Type B pancreatic cell (in vitro differentiated cells): ENCODE results near the gene PIGC. TPM values are rescaled to one million over a fixed set of nuclear protein-coding genes. Genes with fewer than 3 reads are reported as not detected.

Experiments
- DNase-seq: peaks from one replicate; pipeline ENCODE4 v3.0.0; 2021; ENCODE audit warnings: mixed read lengths; ENCODE audit not compliant: unreplicated experiment; ENCODE audit errors: extremely low spot score
- H3K27ac Mint-ChIP-seq: 2 replicates; pipeline ENCODE4 v1.8.0; 2021; ENCODE audit warnings: mild to moderate bottlenecking, mixed read lengths
- H3K27me3 Mint-ChIP-seq: 2 replicates; pipeline ENCODE4 v1.8.0; 2021; ENCODE audit warnings: mixed read lengths
- H3K36me3 Mint-ChIP-seq: 2 replicates; pipeline ENCODE4 v1.8.0; 2021; ENCODE audit warnings: mixed read lengths
- H3K4me1 Mint-ChIP-seq: one replicate; pipeline ENCODE4 v1.8.0; 2021; ENCODE audit warnings: mixed read lengths; ENCODE audit not compliant: unreplicated experiment
- H3K4me3 Mint-ChIP-seq: 2 replicates; pipeline ENCODE4 v1.8.0; 2021; ENCODE audit warnings: mild to moderate bottlenecking, mixed read lengths
- H3K9me3 Mint-ChIP-seq: 2 replicates; pipeline ENCODE4 v1.8.0; 2021; ENCODE audit warnings: mixed read lengths
- CTCF ChIP-seq: fragments of 200-600 bp; sonication (generic); conservative IDR thresholded peaks from 2 replicates; pipeline ENCODE4 v1.5.0; 2021; ENCODE audit warnings: antibody characterized with exemption, mild to moderate bottlenecking
- total RNA-seq: library from RNA; stranded (reverse); gene quantifications from 2 replicates; pipeline ENCODE4 v1.2.1, GENCODE V29; 2021; ENCODE audit warnings: low replicate concordance

The PIGC gene
- total RNA-seq, 1 donor from 2014 or later, result 37.3 TPM

GRCh38 chr1:172405912-172406311, 38.0 kb downstream of the PIGC start:
- no peak for TF ChIP-seq CTCF
- peaks cover 3% of the 10 kb centered on the region for H3K36me3 Mint-ChIP-seq
- H3K4me3 Mint-ChIP-seq, result no peak overlapping the region
- H3K27ac Mint-ChIP-seq, result no peak overlapping the region
- no peaks in the 10 kb centered on the region for H3K9me3 Mint-ChIP-seq
- H3K27me3 Mint-ChIP-seq, result no peaks in the 10 kb centered on the region
- DNase-seq, result no peak
- peaks cover 16% of the 10 kb centered on the region for H3K4me1 Mint-ChIP-seq

GRCh38 chr1:172404121-172404520, 39.7 kb downstream of the PIGC start:
- peaks cover 29% of the 10 kb centered on the region for H3K4me1 Mint-ChIP-seq
- no peaks in the 10 kb centered on the region for H3K9me3 Mint-ChIP-seq
- H3K36me3 Mint-ChIP-seq, result peaks cover 3% of the 10 kb centered on the region
- no peak overlapping the region for H3K27ac Mint-ChIP-seq
- H3K4me3 Mint-ChIP-seq, result no peak overlapping the region
- no peak for DNase-seq
- no peak for TF ChIP-seq CTCF
- no peaks in the 10 kb centered on the region for H3K27me3 Mint-ChIP-seq

- no peak overlapping the region for H3K27ac Mint-ChIP-seq
- H3K36me3 Mint-ChIP-seq, result peaks cover 3% of the 10 kb centered on the region
- no peaks in the 10 kb centered on the region for H3K9me3 Mint-ChIP-seq
- peaks cover 35% of the 10 kb centered on the region for H3K4me1 Mint-ChIP-seq
- no peak overlapping the region for H3K4me3 Mint-ChIP-seq
- no peaks in the 10 kb centered on the region for H3K27me3 Mint-ChIP-seq
- TF ChIP-seq CTCF, result no peak
- DNase-seq, result no peak
These were observed 40.8 kb downstream of the PIGC start for GRCh38 chr1:172402878-172403569.

GRCh38 chr1:172401892-172402291, 42.0 kb downstream of the PIGC start:
- no peaks in the 10 kb centered on the region for H3K27me3 Mint-ChIP-seq
- H3K9me3 Mint-ChIP-seq, result no peaks in the 10 kb centered on the region
- H3K27ac Mint-ChIP-seq, result no peak overlapping the region
- no peak for DNase-seq
- H3K36me3 Mint-ChIP-seq, result peaks cover 3% of the 10 kb centered on the region
- TF ChIP-seq CTCF, result peak; percentile 39
- H3K4me1 Mint-ChIP-seq, result peaks cover 39% of the 10 kb centered on the region
- no peak overlapping the region for H3K4me3 Mint-ChIP-seq

- H3K4me3 Mint-ChIP-seq, result no peak overlapping the region
- H3K27ac Mint-ChIP-seq, result no peak overlapping the region
- peaks cover 3% of the 10 kb centered on the region for H3K36me3 Mint-ChIP-seq
- TF ChIP-seq CTCF, result no peak
- no peak for DNase-seq
- no peaks in the 10 kb centered on the region for H3K27me3 Mint-ChIP-seq
- no peaks in the 10 kb centered on the region for H3K9me3 Mint-ChIP-seq
- H3K4me1 Mint-ChIP-seq, result peaks cover 39% of the 10 kb centered on the region
These were observed 42.4 kb downstream of the PIGC start for GRCh38 chr1:172401477-172401876.
